HuH-7.5 (cell line): ENCODE data around the gene RALGPS2.

ENCODE experiments used
- DNase-seq: peaks from one replicate; pipeline ENCODE4 v3.0.0; 2011; ENCODE audit warnings: low spot score

The RALGPS2 gene

GRCh38 chr1:178966312-178966711 is 241.3 kb downstream of the RALGPS2 start:
- DNase-seq: no peak

- no peak for DNase-seq
These were observed 244.4 kb downstream of the RALGPS2 start for GRCh38 chr1:178969226-178969987.

GRCh38 chr1:178970184-178970583 is 245.1 kb downstream of the RALGPS2 start:
- no peak for DNase-seq
